Measurements from ENCODE around the gene DNAH5.

DNA sequence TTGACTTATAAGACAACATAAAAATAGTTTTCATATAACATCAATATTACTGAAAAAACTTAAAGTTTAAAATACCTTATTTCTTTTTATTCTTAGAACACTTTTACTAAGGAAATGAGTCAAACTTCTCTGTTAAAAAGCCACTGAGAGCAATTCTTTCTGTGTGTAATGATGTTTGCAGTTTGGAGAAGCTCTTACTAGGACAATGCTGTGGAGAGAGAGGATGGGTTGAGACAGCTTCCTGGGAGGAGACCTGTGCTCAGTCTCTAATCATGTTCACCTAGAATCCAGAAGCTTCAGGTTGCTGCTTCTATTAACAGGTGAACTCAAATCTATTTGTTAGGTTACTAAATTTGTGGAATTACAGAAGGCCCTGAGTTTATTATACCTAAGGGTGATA is 198.5 kb downstream of the DNAH5 start:
- TF ChIP-seq POLR2A (IDR thresholded peaks at IDR 0.05; ENCODE audit: low read depth, low read length) (no peak), POLR2AphosphoS5 (IDR thresholded peaks at IDR 0.05; ENCODE audit: low read depth, low read length) (no peak)
